HCT116 (cell line): ENCODE data around the gene PTRHD1. TPM values are rescaled to one million over a fixed set of nuclear protein-coding genes. Genes with fewer than 3 reads are reported as not detected.

Source experiments
- ATAC-seq: fragments of 200-7000 bp; cut with Tn5 transposase; 2 replicates; pipeline ENCODE4 v1.9.1; 2020; ENCODE audit warnings: mild to moderate bottlenecking, moderate library complexity
- BruUV-seq: library from RNA; stranded (reverse); fragments of 400-500 nt; replicated peaks from 2 replicates; lab custom pipeline; 2021; lab: Mats Ljungman, UMichigan
- CTCF ChIA-PET: fragments of 300-600 bp; sonication (Branson Sonifier 250); formaldehyde crosslinking; loops from one replicate; lab custom pipeline; 2021; ENCODE audit warnings: antibody characterized with exemption; lab: Charles Lee
- POLR2A ChIA-PET: fragments of 300-600, 350-600 bp; sonication (Branson Sonifier 250); formaldehyde crosslinking; loops from one replicate; lab custom pipeline; 2021; ENCODE audit warnings: antibody characterized with exemption; lab: Charles Lee
- RAD21 ChIA-PET, 2 experiments: fragments of 300-600 bp; sonication (Branson Sonifier 250); formaldehyde crosslinking; loops; one replicate each; lab custom pipeline; 2023; ENCODE audit warnings: low total read pairs in 2 of 2; ENCODE audit not compliant: uncharacterized antibody in 2 of 2, unreplicated experiment in 2 of 2, low non-redundant PET in 1 of 2; lab: Charles Lee
- DNase-seq: peaks from one replicate; pipeline ENCODE4 v3.0.0-alpha.2; 2010; ENCODE audit warnings: low read depth, low spot score
- H2AFZ ChIP-seq: fragments of 200-600 bp; shearing (Covaris generic), sonication (generic); 2 replicates; pipeline ENCODE4 v1.6.1; 2017; ENCODE audit warnings: low read depth, mixed run types, mixed read lengths, antibody characterized with exemption, low read length; ENCODE audit not compliant: poor library complexity, severe bottlenecking
- H3K27ac ChIP-seq: 2 replicates; pipeline ENCODE4 v1.5.1; 2012; ENCODE audit warnings: low read depth, low read length
- H3K27me3 ChIP-seq: fragments of 200-600 bp; sonication (generic); 2 replicates; pipeline ENCODE4 v1.6.1; 2016; ENCODE audit warnings: mixed run types, low read length, mixed read lengths; ENCODE audit not compliant: insufficient read depth
- H3K36me3 ChIP-seq, 2 experiments: fragments of 200-500 bp in 1 of 2; fragments of 200-600 bp in 1 of 2; sonication (Bioruptor generic) in 1 of 2; sonication (generic) in 1 of 2; 2 replicates each; pipeline versions ENCODE4 v1.5.1 to v1.6.1; 2014 to 2016; ENCODE audit warnings: low read length in 2 of 2, inconsistent platforms in 1 of 2, mixed read lengths in 1 of 2, mixed run types in 1 of 2; ENCODE audit not compliant: insufficient read depth in 2 of 2, control insufficient read depth in 1 of 2
- H3K4me1 ChIP-seq, 2 experiments: fragments of 200-600 bp in 1 of 2; sonication (generic) in 1 of 2; 2 replicates each; pipeline versions ENCODE4 v1.5.1 to v1.6.1; 2012 to 2017; ENCODE audit warnings: low read length in 2 of 2, inconsistent platforms in 1 of 2, mild to moderate bottlenecking in 1 of 2, mixed read lengths in 1 of 2, mixed run types in 1 of 2, moderate library complexity in 1 of 2; ENCODE audit not compliant: insufficient read depth in 2 of 2, control insufficient read depth in 1 of 2
- H3K4me2 ChIP-seq: fragments of 200-600 bp; sonication (generic); 2 replicates; pipeline ENCODE4 v1.6.1; 2017; ENCODE audit warnings: mixed run types, low read length, mixed read lengths
- H3K4me3 ChIP-seq, 2 experiments: fragments of 200-600 bp in 1 of 2; sonication (generic) in 1 of 2; replicated peaks in 1 of 2; 2 replicates each; pipeline ENCODE4 v1.5.1; 2011 to 2016; ENCODE audit warnings: low read length in 2 of 2, control low read depth in 1 of 2, low read depth in 1 of 2, mild to moderate bottlenecking in 1 of 2, mixed read lengths in 1 of 2, mixed run types in 1 of 2
- H3K79me2 ChIP-seq: fragments of 200-600 bp; sonication (generic); 2 replicates; pipeline ENCODE4 v1.6.1; 2017; ENCODE audit warnings: mild to moderate bottlenecking, mixed run types, low read length, moderate library complexity, mixed read lengths; ENCODE audit not compliant: insufficient read depth
- H3K9ac ChIP-seq: fragments of 200-600 bp; sonication (generic); 2 replicates; pipeline ENCODE4 v1.6.1; 2016; ENCODE audit warnings: low read length, mixed read lengths
- H3K9me2 ChIP-seq: fragments of 200-600 bp; sonication (generic), shearing (Covaris generic); 2 replicates; pipeline ENCODE4 v1.6.1; 2017; ENCODE audit warnings: mixed run types, mild to moderate bottlenecking, moderate library complexity; ENCODE audit not compliant: insufficient read depth
- H3K9me3 ChIP-seq, 2 experiments: fragments of 200-500 bp in 1 of 2; fragments of 200-600 bp in 1 of 2; sonication (Bioruptor generic) in 1 of 2; sonication (generic) in 1 of 2; 2 replicates each; pipeline ENCODE4 v1.6.1; 2014 to 2017; ENCODE audit warnings: low read length in 2 of 2, mixed read lengths in 2 of 2, inconsistent platforms in 1 of 2, low read depth in 1 of 2, mild to moderate bottlenecking in 1 of 2, mixed run types in 1 of 2, moderate library complexity in 1 of 2; ENCODE audit not compliant: control insufficient read depth in 1 of 2, insufficient read depth in 1 of 2
- H4K20me1 ChIP-seq: fragments of 200-600 bp; sonication (generic), shearing (Covaris generic); 2 replicates; pipeline ENCODE4 v1.6.1; 2017; ENCODE audit warnings: mixed run types, mild to moderate bottlenecking, moderate library complexity; ENCODE audit not compliant: insufficient read depth
- CEBPB ChIP-seq: IDR thresholded peaks from 2 replicates; pipeline ENCODE4 v1.6.1; 2012; ENCODE audit warnings: low read depth
- FOSL1 ChIP-seq: IDR thresholded peaks from 2 replicates; pipeline ENCODE4 v1.6.1; 2012; ENCODE audit warnings: low read depth
- MAX ChIP-seq: IDR thresholded peaks from 2 replicates; pipeline ENCODE4 v1.6.1; 2012
- POLR2A ChIP-seq: IDR thresholded peaks from 2 replicates; pipeline ENCODE4 v1.7.0; 2011; ENCODE audit warnings: borderline replicate concordance; ENCODE audit not compliant: insufficient read depth, insufficient read length; ENCODE audit errors: extremely low read depth
- POLR2AphosphoS5 ChIP-seq: IDR thresholded peaks from 2 replicates; pipeline ENCODE4 v1.6.1; 2011; ENCODE audit warnings: mild to moderate bottlenecking, low read depth, low read length, moderate library complexity
- RAD21 ChIP-seq: IDR thresholded peaks from 2 replicates; pipeline ENCODE4 v1.6.1; 2012; ENCODE audit warnings: low read depth, mild to moderate bottlenecking
- SIN3A ChIP-seq: IDR thresholded peaks from 2 replicates; pipeline ENCODE4 v1.6.1; 2012; ENCODE audit warnings: low read depth
- SP1 ChIP-seq: IDR thresholded peaks from 2 replicates; pipeline ENCODE4 v1.6.1; 2012; ENCODE audit warnings: low read depth
- SRF ChIP-seq: IDR thresholded peaks from 2 replicates; pipeline ENCODE4 v1.6.1; 2012; ENCODE audit warnings: low read depth
- TCF7L2 ChIP-seq: IDR thresholded peaks from 2 replicates; pipeline ENCODE4 v1.7.0; 2011; ENCODE audit warnings: borderline replicate concordance, inconsistent platforms; ENCODE audit not compliant: insufficient read depth, insufficient read length; ENCODE audit errors: extremely low read depth
- YY1 ChIP-seq: IDR thresholded peaks from 2 replicates; pipeline ENCODE4 v1.6.1; 2011; ENCODE audit warnings: low read length, low read depth, moderate library complexity, mild to moderate bottlenecking; ENCODE audit not compliant: insufficient replicate concordance; ENCODE audit errors: extremely low read depth
- ZBTB33 ChIP-seq: IDR thresholded peaks from 2 replicates; pipeline ENCODE4 v1.6.1; 2011; ENCODE audit warnings: mild to moderate bottlenecking, low read length, moderate library complexity; ENCODE audit not compliant: insufficient replicate concordance; ENCODE audit errors: extremely low read depth
- intact Hi-C: fragments of 100-400 bp; cut with micrococcal nuclease; formaldehyde crosslinking; loops from 2 replicates; pipeline ENCODE4 v1.10.0; 2022
- total RNA-seq: library from RNA; stranded (reverse); gene quantifications from one replicate; pipeline ENCODE4 v1.2.1, GENCODE V29; 2021; ENCODE audit not compliant: unreplicated experiment

The PTRHD1 gene
- total RNA-seq, 1 experiment from 2014 or later = 24.3 TPM

- POLR2A ChIA-PET = no interaction called here
- Histone ChIP-seq H3K27ac (no peak overlapping the region), H3K4me2 (no peak overlapping the region), H3K9ac (no peak overlapping the region), H3K4me3 (no peak overlapping the region), H3K36me3 (no peaks in the 10 kb centered on the region), H2AFZ (no peak overlapping the region), H3K79me2 (no peaks in the 10 kb centered on the region), H3K27me3 (no peaks in the 10 kb centered on the region), H3K9me2 (no peaks in the 10 kb centered on the region), H4K20me1 (no peaks in the 10 kb centered on the region), H3K4me1 (no peaks in the 10 kb centered on the region), H3K9me3 (no peaks in the 10 kb centered on the region)
- BruUV-seq = no TSS peak
- RAD21 ChIA-PET = no interaction called here
- CTCF ChIA-PET = no interaction called here
- DNase-seq = no peak
- TF ChIP-seq SRF (no peak), CEBPB (no peak), POLR2AphosphoS5 (no peak), SP1 (no peak), ZBTB33 (no peak), YY1 (no peak), SIN3A (no peak), MAX (no peak), POLR2A (no peak), TCF7L2 (no peak), RAD21 (no peak), FOSL1 (no peak)
- no peak for ATAC-seq
- intact Hi-C loops = no loop called here
Measured at GRCh38 chr2:24740142-24740541, 53.0 kb downstream of the PTRHD1 start.

Other genes with a start within 250 kb of the PTRHD1 start
- gene CENPO, start within 50 bp of the PTRHD1 start, total RNA-seq = 27.9 TPM
- gene ADCY3, start 126.8 kb upstream of the PTRHD1 start, total RNA-seq = 71.1 TPM
- 4.6 TPM for gene DNAJC27, start 178.6 kb upstream of the PTRHD1 start, total RNA-seq
- 0.96 TPM for gene EFR3B, start 248.7 kb upstream of the PTRHD1 start, total RNA-seq